Upper lobe of left lung (tissue), 6 donors: Measurements from ENCODE around the gene U2AF2. TPM values are rescaled to one million over a fixed set of nuclear protein-coding genes. Genes with fewer than 3 reads are reported as not detected.

Experiments
- ATAC-seq, 2 donors: fragments of 200-7000 bp; cut with Tn5 transposase; one replicate each; pipeline ENCODE4 v1.9.1; 2022; ENCODE audit warnings: mild to moderate bottlenecking in 2 of 2, moderate library complexity in 2 of 2; ENCODE audit not compliant: low FRiP score in 2 of 2
- DNase-seq, 2 donors: peaks; one replicate each; pipeline ENCODE4 v3.0.0-alpha.2; 2019 to 2020
- H3K27ac ChIP-seq, 4 donors: fragments of 200-600 bp; sonication (generic); one replicate each; pipeline ENCODE4 v1.5.1; 2016 to 2019
- H3K27me3 ChIP-seq, 4 donors: fragments of 200-600 bp; sonication (generic); one replicate each; pipeline ENCODE4 v1.5.1; 2017 to 2019
- H3K36me3 ChIP-seq, 4 donors: fragments of 200-600 bp; sonication (generic); one replicate each; pipeline ENCODE4 v1.5.1; 2016 to 2019
- H3K4me1 ChIP-seq, 4 donors: fragments of 200-600 bp; sonication (generic); one replicate each; pipeline ENCODE4 v1.5.1; 2018 to 2019
- H3K4me3 ChIP-seq, 4 donors: fragments of 200-600 bp; sonication (generic); one replicate each; pipeline ENCODE4 v1.5.1; 2017 to 2019; ENCODE audit warnings: mild to moderate bottlenecking in 2 of 4, moderate library complexity in 1 of 4
- H3K9me3 ChIP-seq, 4 donors: fragments of 200-600 bp; sonication (generic); one replicate each; pipeline ENCODE4 v1.5.1; 2018 to 2019
- EP300 ChIP-seq, 4 donors: sonication (generic); formaldehyde crosslinking; IDR thresholded peaks; one replicate each; pipeline ENCODE4 v1.5.1; 2017; ENCODE audit warnings: antibody characterized with exemption in 4 of 4, control low read depth in 2 of 4
- POLR2A ChIP-seq, 4 donors: fragments of 450-650 bp; IDR thresholded peaks; one replicate each; pipeline ENCODE4 v1.5.1; 2016 to 2017; ENCODE audit warnings: antibody characterized with exemption in 4 of 4, mild to moderate bottlenecking in 2 of 4
- POLR2AphosphoS5 ChIP-seq, 2 donors: sonication (generic); formaldehyde crosslinking; IDR thresholded peaks; one replicate each; pipeline ENCODE4 v1.5.1; 2017; ENCODE audit warnings: antibody characterized with exemption in 2 of 2
- WGBS, 2 donors: methylation state at CpG; one replicate each; pipeline ENCODE4 v1.1.5; 2017 to 2018; 5-methylcytosine and 5-hydroxymethylcytosine counted together
- total RNA-seq, 6 donors: library from RNA; depleted of rRNA in 4 of 6; stranded (reverse); fragments of >200 nt in 4 of 6; gene quantifications; one replicate each; pipeline versions ENCODE4 v1.1.0 to v1.2.1, GENCODE V29; 2016 to 2021
- TF ChIP-seq, protein P1 (sequence below), 6 experiments: fragments of 450-650 bp in 4 of 6; fragments of 200-600 bp in 2 of 6; sonication (generic) in 2 of 6; IDR thresholded peaks; one replicate each; pipeline ENCODE4 v1.5.1; 2016 to 2019; ENCODE audit warnings: antibody characterized with exemption in 6 of 6
- donor health status: DM: no; HTN: no; CAD: no; lungs with moderate emphysema.
- donor health status: DM: no; HTN: yes; CAD: no; lungs with severe emphysema.

Gene U2AF2
- total RNA-seq, 6 donors from 2014 or later, result 57.7 to 294 (median 157) TPM

DNA sequence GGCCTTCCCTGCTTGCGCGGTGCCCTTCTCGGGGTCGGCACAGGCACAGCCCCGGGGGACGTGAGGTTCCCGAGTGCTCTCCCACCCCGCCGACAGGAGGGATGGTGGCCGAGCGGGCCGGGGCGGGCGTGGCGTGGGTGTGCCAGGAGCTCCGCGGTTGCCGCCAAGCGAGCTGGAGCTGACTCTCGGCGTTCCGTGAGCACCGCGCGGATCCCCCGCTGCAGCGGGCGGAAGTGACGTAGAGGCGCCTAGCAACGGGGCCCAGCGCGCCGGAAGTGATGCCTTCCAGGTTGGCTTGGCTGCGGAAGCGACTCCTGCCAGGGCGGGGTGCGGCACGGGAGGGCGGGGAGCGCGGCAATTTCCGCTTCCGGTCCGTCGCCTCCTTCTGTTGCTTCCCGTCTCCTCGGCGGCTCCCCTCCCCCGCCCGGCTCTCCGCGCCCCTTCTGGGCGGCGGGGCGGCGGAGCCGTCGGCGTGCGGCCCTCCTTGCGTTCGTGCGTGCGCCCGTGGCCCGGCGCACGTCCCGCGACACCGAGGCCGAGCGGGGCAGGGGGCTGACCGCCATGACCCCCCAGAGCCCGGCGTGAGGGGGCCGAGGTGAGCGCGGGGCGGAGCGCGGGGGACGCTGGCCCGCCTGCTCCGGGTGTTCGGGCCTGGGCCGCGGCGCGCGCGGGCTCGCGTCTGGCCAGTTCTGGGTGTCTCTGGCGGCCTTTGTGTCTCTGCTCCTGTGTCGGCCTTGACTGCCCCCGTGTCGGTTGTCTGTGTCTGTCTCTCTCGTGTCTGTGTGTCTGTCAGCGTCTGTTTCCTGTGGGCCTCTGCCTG, 20.2 kb downstream of the U2AF2 start, which contains the start of gene EPN1:
EPN1 (plus strand) TSS at position 386 of the 820 bp plus-strand sequence. CDS start 3,402 bp downstream, outside the sequence.
- H3K27ac ChIP-seq, result peak within 1 kb of the TSS; percentile 86 to 98 (median 91)
- peaks cover 21 to 51% (median 40%) of the 10 kb centered on the region in 4 donors for H3K36me3 ChIP-seq
- H3K27me3 ChIP-seq, result no peaks in the 10 kb centered on the region
- H3K4me1 ChIP-seq, result peaks cover 36 to 69% (median 47%) of the 10 kb centered on the region in 4 donors
- peak; percentile 91 to 96 for ATAC-seq
- TF ChIP-seq EP300 (IDR thresholded peaks at IDR 0.05) (peak in 2 of 4 donors; percentile 66 to 74), POLR2AphosphoS5 (IDR thresholded peaks at IDR 0.05) (peak; percentile 87 to 93), POLR2A (IDR thresholded peaks at IDR 0.05) (peak in 1 of 4 donors; percentile 75)
- TF ChIP-seq, protein P1, sequence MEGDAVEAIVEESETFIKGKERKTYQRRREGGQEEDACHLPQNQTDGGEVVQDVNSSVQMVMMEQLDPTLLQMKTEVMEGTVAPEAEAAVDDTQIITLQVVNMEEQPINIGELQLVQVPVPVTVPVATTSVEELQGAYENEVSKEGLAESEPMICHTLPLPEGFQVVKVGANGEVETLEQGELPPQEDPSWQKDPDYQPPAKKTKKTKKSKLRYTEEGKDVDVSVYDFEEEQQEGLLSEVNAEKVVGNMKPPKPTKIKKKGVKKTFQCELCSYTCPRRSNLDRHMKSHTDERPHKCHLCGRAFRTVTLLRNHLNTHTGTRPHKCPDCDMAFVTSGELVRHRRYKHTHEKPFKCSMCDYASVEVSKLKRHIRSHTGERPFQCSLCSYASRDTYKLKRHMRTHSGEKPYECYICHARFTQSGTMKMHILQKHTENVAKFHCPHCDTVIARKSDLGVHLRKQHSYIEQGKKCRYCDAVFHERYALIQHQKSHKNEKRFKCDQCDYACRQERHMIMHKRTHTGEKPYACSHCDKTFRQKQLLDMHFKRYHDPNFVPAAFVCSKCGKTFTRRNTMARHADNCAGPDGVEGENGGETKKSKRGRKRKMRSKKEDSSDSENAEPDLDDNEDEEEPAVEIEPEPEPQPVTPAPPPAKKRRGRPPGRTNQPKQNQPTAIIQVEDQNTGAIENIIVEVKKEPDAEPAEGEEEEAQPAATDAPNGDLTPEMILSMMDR (IDR thresholded peaks at IDR 0.05), result peak in 3 of 6 experiments; percentile 14 to 29 (median 24)
- H3K9me3 ChIP-seq, result no peaks in the 10 kb centered on the region
- WGBS, 2 donors, result 0% methylated on average over 9 of the region's 101 CpGs
- peak within 1 kb of the TSS; percentile 69 to 99 (median 89) for H3K4me3 ChIP-seq
- peak; percentile 97 to 99 for DNase-seq

DNA sequence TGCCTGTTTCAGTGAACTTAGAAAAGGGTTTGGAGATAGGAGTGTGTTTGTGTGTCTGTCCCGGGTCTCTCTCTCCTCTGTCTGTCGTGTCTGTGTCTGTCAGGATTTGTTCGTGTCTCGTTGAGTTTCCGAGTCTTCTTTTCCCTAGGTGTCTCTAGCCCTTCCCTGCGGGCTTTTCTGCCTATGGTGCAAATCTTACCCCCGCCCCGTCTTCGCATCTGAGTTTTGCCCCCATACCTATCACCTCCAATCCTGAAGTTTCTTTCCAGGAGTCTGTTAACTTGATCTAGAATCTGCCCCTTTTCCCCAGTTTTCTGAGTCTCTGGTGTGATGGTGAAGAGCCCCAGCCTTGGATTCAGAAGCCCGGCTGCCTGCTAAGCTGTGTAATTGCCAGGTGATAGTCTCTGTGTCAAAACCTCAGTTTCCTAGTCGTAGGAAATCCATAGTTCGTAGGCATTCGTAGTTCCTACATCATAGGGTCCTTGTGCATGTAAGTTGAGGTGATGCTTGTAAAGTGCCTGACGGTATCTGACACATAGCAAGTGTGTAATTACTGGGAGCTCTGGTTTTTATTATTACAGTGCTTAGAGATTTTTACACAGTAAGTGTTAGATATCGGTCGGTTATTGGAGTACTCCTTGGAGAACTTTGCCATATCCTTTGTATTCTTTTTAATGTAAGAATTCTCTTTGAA, 21.0 kb downstream of the U2AF2 start:
- WGBS, 2 donors, result 12 to 14% methylated on average over 16 of the region's 16 CpGs
- H3K27ac ChIP-seq, result peak overlapping the region; percentile 86 to 98 (median 91)
- no peaks in the 10 kb centered on the region for H3K27me3 ChIP-seq
- H3K4me3 ChIP-seq, result peak overlapping the region; percentile 69 to 99 (median 89)
- DNase-seq, result no peak
- H3K4me1 ChIP-seq, result peaks cover 36 to 76% (median 48%) of the 10 kb centered on the region in 4 donors
- no peaks in the 10 kb centered on the region for H3K9me3 ChIP-seq
- TF ChIP-seq, protein P1 (IDR thresholded peaks at IDR 0.05), result no peak
- TF ChIP-seq POLR2AphosphoS5 (IDR thresholded peaks at IDR 0.05) (no peak), EP300 (IDR thresholded peaks at IDR 0.05) (no peak), POLR2A (IDR thresholded peaks at IDR 0.05) (no peak)
- ATAC-seq, result no peak
- H3K36me3 ChIP-seq, result peaks cover 14 to 51% (median 40%) of the 10 kb centered on the region in 4 donors

- no peaks in the 10 kb centered on the region for H3K27me3 ChIP-seq
- peak overlapping the region in 3 of 4 donors; percentile 80 to 99 (median 98) for H3K4me3 ChIP-seq
- no peak for TF ChIP-seq POLR2AphosphoS5 (IDR thresholded peaks at IDR 0.05)
- TF ChIP-seq, protein P1 (IDR thresholded peaks at IDR 0.05), result no peak
- no peak for TF ChIP-seq POLR2A (IDR thresholded peaks at IDR 0.05)
- no peak for TF ChIP-seq EP300 (IDR thresholded peaks at IDR 0.05)
- H3K36me3 ChIP-seq, result peaks cover 13 to 54% (median 43%) of the 10 kb centered on the region in 4 donors
- peak overlapping the region in 2 of 4 donors; percentile 92 to 98 for H3K27ac ChIP-seq
- DNase-seq (no peak), ATAC-seq (no peak)
- 62 to 63% methylated on average over 5 of the region's 5 CpGs for WGBS, 2 donors
- no peaks in the 10 kb centered on the region for H3K9me3 ChIP-seq
- H3K4me1 ChIP-seq, result peaks cover 36 to 78% (median 48%) of the 10 kb centered on the region in 4 donors
Observed at GRCh38 chr19:55676383-55676782, 21.5 kb downstream of the U2AF2 start.

DNA sequence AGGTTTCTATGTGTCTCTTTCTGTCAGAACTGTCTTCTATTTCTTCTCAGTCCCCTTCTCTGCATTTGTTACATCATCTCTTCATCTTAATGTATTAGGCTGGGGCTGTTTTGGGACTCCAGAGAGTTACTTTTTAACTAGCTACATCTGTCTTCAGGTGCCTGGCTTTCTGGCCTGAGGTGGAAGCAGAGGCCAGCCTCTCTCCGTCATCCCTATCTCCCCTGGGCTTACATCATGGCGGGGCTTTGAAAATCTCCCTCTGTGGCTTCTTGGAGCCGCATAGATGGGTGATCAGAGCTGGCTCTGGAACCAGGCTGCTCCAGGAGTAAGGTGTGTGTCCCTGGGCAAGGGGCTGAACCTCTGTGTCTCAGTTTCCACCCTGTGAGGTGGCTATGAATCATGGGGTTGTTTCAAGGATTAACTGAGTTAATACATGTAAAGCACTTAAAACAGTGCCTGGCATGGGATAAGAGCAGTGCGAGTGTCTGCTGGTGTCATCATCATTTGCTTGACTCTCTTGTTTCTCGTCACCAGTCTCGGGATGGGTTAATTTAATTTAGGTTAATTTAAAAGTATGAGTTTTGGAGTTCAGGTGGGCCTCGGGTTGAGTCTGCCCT, 22.2 kb downstream of the U2AF2 start:
- WGBS, 2 donors, result 88 to 92% methylated on average over 7 of the region's 7 CpGs
- Histone ChIP-seq H3K4me3 (peak overlapping the region in 2 of 4 donors; percentile 80 to 98), H3K27me3 (no peaks in the 10 kb centered on the region), H3K27ac (peak overlapping the region; percentile 8 to 61 (median 41)), H3K9me3 (no peaks in the 10 kb centered on the region), H3K4me1 (peaks cover 36 to 79% (median 48%) of the 10 kb centered on the region in 4 donors), H3K36me3 (peaks cover 13 to 54% (median 45%) of the 10 kb centered on the region in 4 donors)
- no peak for DNase-seq
- TF ChIP-seq POLR2AphosphoS5 (IDR thresholded peaks at IDR 0.05) (no peak), EP300 (IDR thresholded peaks at IDR 0.05) (no peak), POLR2A (IDR thresholded peaks at IDR 0.05) (no peak)
- TF ChIP-seq, protein P1 (IDR thresholded peaks at IDR 0.05), result no peak
- ATAC-seq, result no peak
